22Rv1 (cell line): ENCODE data around the gene WDR90.

Source experiments
- H3K27ac ChIP-seq: fragments of 450-650 bp; 2 replicates; pipeline ENCODE4 v1.5.1; 2017
- ZFX ChIP-seq: fragments of 450-650 bp; IDR thresholded peaks from 2 replicates; pipeline ENCODE4 v1.6.1; 2017; ENCODE audit warnings: antibody characterized with exemption, borderline replicate concordance
- TF ChIP-seq, protein P1 (sequence below): fragments of 450-650 bp; IDR thresholded peaks from 2 replicates; pipeline ENCODE4 v1.5.1; 2017; ENCODE audit warnings: mild to moderate bottlenecking

Gene WDR90

DNA sequence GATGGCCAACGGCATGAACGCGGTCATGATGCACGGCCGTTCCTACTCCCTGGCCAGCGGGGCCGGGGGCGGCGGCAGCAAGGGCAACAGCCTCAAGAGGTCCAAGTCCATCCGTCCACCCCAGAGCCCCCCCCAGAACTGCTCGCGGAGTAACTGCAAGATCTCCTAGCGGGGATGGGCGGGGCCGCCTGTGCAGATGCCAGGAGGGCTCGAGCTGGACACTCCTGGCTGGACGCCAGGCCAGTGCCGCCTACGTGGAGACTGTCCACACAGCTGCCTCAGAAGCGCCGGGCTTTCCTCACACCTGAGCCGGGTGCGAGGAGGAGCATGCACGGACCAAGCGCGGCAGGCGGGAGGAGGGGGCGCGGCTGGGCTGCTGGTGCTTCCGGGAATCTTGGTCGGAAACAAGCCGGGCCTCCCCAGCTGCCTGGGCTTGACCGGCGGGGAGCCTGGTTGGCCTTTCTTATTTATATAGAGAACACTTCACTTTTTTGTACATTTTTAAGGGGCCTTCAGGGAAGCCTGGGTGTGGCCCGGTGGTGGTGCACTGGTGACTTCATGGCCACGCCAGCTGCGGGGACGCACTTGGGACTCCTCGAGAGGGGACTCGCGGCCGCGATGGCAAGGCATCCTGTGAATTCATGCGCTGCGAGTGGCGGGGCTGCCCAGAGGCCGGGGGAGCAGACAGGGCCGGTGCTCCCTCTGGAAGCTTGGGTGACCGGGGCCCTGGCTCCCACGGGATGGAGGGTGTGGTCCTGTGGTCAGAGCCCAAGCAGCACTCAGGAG is 21.5 kb upstream of the WDR90 start:
- H3K27ac ChIP-seq: no peak overlapping the region
- no peak for TF ChIP-seq ZFX
- TF ChIP-seq, protein P1, sequence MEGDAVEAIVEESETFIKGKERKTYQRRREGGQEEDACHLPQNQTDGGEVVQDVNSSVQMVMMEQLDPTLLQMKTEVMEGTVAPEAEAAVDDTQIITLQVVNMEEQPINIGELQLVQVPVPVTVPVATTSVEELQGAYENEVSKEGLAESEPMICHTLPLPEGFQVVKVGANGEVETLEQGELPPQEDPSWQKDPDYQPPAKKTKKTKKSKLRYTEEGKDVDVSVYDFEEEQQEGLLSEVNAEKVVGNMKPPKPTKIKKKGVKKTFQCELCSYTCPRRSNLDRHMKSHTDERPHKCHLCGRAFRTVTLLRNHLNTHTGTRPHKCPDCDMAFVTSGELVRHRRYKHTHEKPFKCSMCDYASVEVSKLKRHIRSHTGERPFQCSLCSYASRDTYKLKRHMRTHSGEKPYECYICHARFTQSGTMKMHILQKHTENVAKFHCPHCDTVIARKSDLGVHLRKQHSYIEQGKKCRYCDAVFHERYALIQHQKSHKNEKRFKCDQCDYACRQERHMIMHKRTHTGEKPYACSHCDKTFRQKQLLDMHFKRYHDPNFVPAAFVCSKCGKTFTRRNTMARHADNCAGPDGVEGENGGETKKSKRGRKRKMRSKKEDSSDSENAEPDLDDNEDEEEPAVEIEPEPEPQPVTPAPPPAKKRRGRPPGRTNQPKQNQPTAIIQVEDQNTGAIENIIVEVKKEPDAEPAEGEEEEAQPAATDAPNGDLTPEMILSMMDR: no peak

DNA sequence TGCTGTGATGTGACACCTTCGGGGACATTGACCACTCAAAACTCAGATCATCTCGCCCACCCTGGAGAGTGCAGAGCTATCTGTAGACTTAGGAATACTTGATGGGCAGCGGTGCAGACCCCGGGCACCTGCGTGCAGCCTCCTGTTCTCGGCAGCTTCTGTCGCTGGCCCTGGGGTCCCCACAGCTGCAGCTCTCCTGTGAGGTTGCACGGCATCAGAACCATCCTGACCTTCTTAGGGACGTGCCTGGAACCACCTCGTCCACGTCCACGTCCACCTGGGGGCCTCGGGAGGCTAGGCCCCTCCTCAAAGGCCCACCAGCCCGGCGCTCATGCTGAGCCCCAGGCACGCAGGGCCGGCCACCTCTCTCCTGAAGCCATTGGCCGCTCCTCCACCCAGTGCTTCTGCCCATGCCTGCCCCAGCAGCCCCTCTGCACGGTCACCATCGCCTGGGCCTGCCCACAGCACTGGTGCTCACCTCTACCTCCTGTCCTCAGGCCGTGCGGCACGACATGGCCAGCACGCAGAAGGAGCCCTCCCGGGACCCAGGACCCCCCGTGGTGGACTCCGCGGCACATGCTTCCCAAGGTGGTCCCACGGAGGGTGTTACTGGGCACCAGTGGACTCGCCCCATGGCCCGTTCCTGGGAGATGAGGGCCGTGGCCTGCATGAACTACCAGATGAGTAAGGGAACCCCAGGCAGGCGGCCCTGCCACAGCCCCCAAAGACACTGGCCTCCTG is 20.7 kb upstream of the WDR90 start:
- TF ChIP-seq ZFX: no peak
- TF ChIP-seq, protein P1: no peak
- H3K27ac ChIP-seq: peak overlapping the region; percentile 20; the same call in 1 of the 2 replicates

DNA sequence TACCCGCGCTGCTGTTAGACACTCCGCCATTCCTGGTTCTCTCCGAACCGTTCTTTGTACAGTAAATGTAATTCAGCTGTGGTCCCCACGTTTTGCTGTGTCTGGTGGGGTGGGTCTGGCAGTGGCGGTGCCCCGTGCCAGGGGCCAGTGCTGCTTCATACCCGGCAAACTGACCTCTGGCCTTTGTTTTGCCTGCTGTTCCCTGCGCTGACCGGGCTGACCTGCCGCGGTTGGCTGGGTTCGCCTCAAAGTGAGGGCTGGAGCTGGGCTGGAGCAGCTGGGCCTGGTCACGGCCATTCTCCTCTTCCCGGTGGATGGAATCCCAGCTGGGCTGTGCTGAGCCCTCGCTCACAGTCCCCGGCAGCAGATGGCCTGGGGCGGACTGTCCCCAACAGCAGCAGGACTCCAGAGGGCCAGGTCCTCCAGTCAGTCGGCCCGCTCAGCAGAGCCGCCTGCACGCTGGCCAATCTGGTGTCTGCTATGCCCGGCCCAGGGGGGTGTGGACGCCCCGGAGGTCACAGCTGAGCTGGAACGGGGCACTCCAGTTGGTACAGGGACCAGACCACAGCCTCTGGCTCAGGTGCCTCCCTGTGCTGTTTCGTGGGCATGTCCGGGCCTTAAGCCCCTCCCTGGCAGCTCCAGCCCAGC is 19.9 kb upstream of the WDR90 start:
- no peak for TF ChIP-seq ZFX
- TF ChIP-seq, protein P1: no peak
- H3K27ac ChIP-seq: peak overlapping the region; percentile 20; the same call in 1 of the 2 replicates

DNA sequence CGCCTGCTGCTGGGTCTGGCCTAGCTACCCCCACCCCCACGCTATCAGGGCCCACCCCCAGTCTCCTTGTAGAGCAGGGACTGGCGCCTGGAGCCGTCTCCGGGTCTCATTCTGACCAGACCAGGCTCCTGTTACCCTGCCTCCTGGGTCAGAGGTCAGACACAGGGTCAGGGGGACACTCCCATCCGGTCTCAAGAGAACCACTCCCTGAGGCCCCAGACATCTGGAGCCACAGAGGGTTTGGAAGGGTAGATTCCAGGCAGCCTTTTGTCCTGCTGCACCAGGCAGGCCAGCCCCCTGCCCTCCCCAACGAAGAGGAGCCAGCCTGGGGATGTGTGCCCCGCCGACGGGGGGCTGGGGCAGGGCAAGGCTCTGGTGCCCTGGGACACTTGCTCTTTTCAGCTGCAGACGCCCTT is 19.3 kb upstream of the WDR90 start:
- TF ChIP-seq ZFX: no peak
- TF ChIP-seq, protein P1: no peak
- H3K27ac ChIP-seq: peak overlapping the region; percentile 22; the same call in 1 of the 2 replicates

DNA sequence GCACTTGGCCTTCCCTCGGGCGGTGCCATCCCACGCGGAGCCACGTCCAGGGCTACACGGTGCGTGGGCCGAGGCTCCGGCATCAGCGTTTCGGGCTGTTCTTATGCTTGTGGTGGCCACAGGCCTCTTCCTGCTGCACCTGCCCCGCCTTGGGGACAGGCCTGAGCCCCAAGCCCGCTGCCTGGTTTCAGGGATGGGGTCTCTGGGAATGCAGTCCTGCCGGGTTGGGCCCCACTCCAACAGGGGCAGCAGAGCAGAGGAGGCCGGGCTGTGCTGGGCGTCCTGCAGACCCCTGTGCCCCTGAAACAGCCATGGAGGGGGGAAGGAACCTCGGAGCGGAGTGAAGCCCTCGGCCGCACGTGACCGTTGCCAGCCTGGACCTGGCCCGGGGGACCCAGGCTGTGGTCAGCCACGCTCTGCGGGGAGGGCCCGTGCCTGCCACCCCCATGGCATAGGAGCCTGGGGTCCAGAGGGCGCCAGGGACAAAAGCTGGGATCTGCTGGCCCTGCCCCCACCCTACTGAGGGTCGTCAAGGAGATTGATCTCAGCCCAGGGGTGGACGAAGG is 18.8 kb upstream of the WDR90 start:
- TF ChIP-seq, protein P1: no peak
- no peak for TF ChIP-seq ZFX
- H3K27ac ChIP-seq: peak overlapping the region; percentile 22; the same call in 1 of the 2 replicates

DNA sequence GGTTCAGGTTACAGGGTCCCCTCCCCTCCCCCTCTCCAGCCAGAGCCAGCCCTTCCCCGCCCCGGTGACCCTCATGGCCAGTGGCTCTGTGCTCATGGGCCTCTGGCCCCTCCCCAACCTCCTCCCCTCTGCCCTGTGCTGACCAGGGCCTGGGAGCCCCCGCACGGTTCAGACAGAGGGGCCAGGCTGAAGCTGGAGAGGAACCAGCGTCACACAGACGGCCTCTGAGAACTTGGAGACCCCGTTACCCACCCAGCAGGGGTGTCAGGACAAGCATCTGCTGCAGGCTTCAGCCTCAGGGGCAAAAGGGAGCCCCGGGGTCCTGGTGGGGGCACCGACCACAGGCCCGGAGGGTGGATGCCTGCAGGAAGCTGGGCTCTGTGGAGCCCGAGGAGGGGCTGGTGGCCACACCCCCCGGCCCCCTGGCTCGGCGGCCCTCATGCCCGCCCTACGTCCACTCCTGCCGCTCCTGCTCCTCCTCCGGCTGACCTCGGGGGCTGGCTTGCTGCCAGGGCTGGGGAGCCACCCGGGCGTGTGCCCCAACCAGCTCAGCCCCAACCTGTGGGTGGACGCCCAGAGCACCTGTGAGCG is 18.3 kb upstream of the WDR90 start, which contains the start of gene WFIKKN1:
WFIKKN1 (plus strand) TSS at position 171 of the 591 bp plus-strand sequence; CDS start at position 440, 269 bp downstream.
- peak within 1 kb of the TSS; percentile 22; the same call in 1 of the 2 replicates for H3K27ac ChIP-seq
- no peak for TF ChIP-seq ZFX
- TF ChIP-seq, protein P1: no peak
